GM19240 (cell line): ENCODE measurements around the gene CDH15.
"Not testable (repeated sequence)": the region's sequence is repeated elsewhere in the genome, so short reads cannot be mapped to it uniquely, and the experiment has no call there.

Source experiments
- DNase-seq: peaks from one replicate; pipeline ENCODE4 v3.0.0; 2011; ENCODE audit warnings: low spot score; ENCODE audit not compliant: insufficient read length

Gene CDH15

DNA sequence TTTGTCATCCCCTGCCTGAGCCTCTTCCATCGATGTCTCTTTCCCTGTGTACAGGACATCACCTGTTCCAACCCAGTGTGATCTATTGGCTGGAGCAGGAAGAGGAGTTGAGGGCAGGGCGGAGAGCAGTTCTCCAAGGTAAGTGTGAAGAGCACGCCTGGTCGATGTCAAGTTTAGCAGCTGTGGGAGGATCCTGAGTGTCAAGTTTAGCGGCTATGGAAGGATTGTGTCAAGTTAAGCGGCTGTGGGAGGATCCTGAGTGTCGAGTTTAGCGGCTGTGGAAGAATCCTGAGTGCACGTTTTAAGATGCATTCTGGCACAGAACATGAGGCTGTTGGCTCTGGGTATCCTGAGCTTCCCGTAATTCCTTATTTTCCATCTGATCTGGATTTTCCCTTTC is 53.1 kb downstream of the CDH15 start:
- no peak for DNase-seq

DNA sequence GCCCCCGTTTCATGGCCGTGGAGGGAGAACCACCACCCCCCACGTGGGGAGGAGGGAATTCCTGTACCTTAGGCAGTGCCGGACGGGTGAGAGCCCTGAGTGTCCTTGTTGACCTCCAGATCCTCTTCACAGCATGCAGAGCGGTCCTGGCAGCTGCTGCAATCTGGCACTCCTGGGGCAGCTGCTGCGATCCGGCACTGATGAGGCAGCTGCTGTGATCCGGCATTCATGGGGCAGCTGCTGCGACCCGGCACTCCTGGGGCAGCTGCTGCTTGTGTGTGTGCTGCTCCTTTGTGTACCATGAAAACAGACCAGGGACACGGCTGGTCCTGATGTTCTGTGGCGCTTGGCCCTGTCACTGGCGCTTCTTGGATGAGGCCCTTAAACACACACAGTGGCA is 58.7 kb downstream of the CDH15 start:
- no peak for DNase-seq

DNA sequence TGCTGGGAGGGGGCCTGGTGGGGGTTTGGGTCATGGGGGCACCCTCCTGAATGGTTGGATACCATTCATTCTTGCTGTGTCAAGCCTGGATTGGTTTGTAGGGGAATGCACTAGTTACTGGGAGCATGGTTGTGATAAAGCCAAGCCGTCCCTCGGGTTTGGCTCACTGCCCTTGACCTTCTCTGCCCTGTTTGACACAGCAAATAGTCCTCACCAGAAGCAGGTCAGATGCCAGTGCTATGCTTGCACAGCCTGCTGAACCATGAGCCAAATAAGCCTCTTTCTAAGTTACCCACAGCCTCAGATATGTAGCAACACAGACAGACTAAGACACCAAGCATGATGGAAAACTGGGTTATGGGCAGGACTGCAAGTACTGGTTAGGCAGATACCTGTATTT is 60.6 kb downstream of the CDH15 start:
- no peak for DNase-seq

DNA sequence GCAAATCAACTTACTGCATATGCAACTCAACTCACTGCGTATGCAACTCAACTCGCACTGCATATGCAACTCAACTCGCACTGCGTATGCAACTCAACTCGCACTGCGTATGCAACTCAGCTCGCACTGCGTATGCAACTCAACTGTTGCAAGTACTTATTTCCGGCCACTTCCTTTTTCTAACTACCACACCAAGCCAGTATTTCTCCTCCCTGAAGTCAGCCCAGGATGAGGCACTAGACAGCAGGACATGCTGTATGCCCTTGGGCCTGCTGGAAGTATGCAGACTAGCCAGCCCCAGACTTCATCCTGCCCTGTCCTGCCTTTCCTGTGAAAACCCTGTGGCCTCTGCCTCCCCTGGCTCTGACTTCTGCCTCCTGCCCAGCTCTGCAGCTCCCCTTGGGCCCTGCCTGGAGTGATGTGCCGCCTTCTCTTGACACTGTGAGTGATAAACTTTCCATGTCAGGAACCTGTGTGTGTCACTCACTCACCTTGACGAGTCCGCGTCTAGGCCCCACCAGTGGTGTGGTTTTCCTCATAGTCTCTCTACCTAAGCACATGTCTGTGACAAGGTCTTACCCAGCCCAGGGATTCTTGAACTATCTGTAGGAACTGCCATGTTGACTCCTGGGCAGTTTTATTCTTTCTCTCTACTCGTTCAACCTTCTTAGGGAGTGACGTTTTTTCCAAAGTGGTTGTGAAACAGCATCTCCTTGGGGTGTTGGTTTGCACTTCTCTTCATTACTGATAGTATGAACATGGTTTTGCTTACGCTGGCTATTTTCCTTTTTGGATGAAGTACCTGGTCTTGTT is 62.3 kb downstream of the CDH15 start:
- DNase-seq: no peak

DNA sequence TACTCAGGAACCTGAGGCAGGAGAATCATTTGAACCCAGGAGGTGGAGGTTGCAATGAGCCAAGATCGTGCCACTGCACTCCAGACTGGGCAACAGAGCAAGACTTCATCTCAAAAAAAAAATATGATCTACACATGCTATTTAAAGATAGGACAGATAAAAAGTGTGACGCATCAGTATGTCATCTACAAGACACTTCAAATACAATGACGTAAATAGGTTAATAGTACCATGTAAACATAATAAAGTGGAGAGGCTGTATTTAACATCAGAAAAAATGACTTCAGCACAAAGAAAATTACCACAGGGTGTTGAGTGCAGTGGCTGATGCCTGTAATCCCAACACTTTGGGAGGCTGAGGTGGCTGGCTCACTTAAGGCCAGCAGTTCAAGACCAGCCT is 66.2 kb downstream of the CDH15 start:
- DNase-seq: no peak

DNA sequence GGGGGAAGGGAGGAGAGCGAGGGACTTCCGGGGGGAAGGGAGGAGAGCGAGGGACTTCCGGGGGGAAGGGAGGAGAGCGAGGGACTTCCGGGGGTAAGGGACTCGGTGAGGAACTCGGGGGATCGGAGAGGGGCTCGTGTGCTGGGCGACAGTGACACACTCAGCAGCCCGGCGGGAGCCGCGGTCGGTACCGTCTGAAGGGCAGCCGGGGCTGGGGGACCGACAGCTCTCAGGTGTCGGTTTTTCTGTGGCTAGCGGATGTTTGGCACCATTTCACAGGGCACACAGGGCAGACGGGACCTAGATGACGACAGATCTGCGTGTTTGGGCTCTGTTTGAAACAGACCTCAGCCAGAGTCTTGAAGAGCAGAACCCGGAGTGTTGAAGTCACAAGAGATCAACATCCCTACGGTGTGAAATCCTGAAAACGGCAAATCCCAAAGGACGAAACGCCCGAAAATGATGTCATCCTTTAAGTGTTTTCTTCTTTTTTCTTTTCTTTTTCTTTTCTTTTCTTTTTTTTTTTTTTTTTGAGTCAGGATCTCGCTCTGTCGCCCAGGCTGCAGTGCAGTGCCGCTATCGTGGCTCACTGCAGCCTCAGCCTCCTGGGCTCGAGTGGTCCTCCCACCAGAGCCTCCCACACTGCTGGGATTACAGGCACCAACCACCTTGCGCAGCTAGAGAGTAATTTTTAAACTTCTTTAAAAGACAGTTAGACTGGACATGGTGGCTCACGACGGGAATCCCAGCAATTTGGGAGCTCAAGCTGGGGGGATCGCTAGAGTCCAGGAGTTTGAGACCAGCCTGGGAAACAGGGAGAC is 69.8 kb downstream of the CDH15 start:
- DNase-seq: peak; percentile 65

DNA sequence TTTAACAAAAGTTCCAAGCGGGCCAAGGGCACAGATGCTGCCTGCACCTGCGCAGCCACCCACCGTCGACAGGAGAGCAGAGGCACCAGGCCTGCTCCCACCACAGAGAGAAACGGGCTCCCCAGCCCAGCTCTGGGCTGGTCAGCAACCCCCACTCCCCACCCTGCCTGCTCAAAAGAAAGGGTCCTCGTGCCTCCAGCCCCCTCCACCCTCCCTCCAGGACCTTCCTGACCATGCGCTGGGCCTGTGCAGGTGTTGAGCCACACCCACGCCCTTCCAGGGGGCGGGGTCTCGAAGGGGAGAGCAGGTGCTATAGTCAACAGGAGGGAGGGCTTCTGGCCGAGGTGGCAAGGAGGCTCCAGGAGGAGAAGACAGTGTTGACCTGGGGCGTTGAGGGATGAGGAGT is 71.2 kb downstream of the CDH15 start:
- no peak for DNase-seq

DNA sequence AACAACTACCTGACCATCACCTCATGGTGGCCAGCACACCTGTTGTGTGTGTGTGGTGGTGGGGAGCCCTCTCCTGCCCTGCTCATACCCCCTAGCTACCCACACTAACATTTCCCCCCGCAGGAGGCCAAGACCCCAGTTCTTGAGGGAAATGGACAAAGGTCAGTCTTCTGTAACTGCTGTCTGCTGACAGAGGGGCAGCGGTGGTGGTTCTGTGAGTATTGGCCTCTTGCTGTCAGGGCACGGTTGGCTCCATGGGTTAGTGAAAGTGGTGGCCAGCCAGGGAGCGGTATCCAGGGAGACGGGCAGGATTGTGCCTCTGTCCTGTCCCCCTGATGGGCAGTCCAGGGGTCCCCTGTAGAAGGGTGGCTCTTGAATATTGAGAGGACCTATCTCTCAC is 72.1 kb downstream of the CDH15 start:
- no peak for DNase-seq

DNA sequence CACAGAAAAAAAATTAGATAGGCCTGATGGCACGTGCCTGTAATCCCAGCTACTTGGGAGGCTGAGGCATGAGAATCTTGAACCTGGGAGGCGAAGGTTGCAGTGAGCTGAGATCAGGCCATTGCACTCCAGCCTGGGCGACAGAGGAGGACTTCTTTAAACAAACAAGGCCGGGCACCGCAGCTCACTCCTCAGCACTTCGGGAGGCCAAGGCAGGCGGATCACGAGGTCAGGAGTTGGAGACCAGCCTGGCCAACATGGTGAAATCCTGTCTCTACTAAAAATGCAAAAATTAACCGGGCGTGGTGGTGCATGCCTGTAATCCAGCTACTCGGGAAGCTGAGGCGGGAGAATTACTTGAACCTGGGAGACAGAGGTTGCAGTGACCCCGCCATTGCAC is 72.7 kb downstream of the CDH15 start:
- DNase-seq: not testable (repeated sequence)

DNA sequence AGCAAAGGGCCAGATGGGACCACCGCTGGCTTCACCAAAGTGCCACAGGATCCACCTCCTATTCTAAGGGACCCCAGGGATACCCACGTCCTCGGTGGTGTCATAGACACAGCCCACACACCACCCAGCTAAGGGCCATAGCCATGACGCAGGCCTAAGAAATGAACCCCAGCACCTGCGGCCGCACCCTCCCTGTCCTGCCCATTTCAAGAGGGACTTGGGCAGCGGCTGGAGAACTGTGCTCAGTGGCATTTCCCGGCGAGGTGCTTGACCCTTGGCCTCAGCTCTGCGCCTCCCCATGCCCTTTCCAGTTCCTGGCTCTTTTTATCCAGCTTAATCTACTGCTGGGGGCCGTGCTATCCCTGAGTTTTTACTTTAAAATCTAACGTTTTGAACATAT is 73.2 kb downstream of the CDH15 start:
- DNase-seq: no peak
